Measurements from ENCODE around the gene ADAMTS19.

ADAMTS19 gene

DNA sequence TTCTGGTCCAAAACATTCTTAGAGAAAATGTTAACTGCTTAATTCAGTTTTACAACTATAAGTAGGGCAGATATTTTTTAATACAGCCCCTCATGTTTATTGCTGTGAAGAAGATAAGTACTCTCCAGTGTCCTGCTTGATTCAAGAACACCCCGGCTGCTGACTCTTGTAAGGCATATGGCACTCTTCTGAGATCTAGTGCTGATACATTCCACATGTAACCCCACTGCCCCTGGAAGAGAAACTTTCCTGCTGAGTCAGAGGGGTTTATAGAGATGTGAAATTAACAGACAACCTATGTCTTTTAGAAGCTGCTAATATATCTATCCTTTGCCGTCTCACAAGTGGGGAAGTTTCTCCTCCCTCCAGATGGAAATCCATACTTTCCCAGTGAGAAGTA, 286.8 kb downstream of the ADAMTS19 start:
- H3K79me2 ChIP-seq (ENCODE audit: insufficient read depth, low read length), result no peaks in the 10 kb centered on the region
- no peaks in the 10 kb centered on the region for H3K9me2 ChIP-seq (ENCODE audit: low read depth, low read length)
- H3K27me3 ChIP-seq (ENCODE audit: insufficient read depth, low read length), result no peaks in the 10 kb centered on the region
- H4K20me1 ChIP-seq (ENCODE audit: insufficient read depth, low read length), result no peaks in the 10 kb centered on the region
- H3F3A ChIP-seq (ENCODE audit: insufficient read depth, low read length), result no peaks in the 10 kb centered on the region
- no peaks in the 10 kb centered on the region for H3K36me3 ChIP-seq (ENCODE audit: insufficient read depth, low read length)
- no peaks in the 10 kb centered on the region for H3K9me3 ChIP-seq (ENCODE audit: low read length)
- TF ChIP-seq EZH2 (IDR thresholded peaks at IDR 0.05; ENCODE audit: borderline replicate concordance, low read length), result no peak
- TF ChIP-seq, protein P1, sequence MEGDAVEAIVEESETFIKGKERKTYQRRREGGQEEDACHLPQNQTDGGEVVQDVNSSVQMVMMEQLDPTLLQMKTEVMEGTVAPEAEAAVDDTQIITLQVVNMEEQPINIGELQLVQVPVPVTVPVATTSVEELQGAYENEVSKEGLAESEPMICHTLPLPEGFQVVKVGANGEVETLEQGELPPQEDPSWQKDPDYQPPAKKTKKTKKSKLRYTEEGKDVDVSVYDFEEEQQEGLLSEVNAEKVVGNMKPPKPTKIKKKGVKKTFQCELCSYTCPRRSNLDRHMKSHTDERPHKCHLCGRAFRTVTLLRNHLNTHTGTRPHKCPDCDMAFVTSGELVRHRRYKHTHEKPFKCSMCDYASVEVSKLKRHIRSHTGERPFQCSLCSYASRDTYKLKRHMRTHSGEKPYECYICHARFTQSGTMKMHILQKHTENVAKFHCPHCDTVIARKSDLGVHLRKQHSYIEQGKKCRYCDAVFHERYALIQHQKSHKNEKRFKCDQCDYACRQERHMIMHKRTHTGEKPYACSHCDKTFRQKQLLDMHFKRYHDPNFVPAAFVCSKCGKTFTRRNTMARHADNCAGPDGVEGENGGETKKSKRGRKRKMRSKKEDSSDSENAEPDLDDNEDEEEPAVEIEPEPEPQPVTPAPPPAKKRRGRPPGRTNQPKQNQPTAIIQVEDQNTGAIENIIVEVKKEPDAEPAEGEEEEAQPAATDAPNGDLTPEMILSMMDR (IDR thresholded peaks at IDR 0.05; ENCODE audit: low read length), result no peak
- H3K4me1 ChIP-seq (ENCODE audit: insufficient read depth, low read length, severe bottlenecking), result no peaks in the 10 kb centered on the region
- no peak overlapping the region for H3K9ac ChIP-seq (ENCODE audit: low read length)
- H3K4me2 ChIP-seq (ENCODE audit: low read length), result no peak overlapping the region
- H3K4me3 ChIP-seq (ENCODE audit: low read depth, low read length, poor library complexity, severe bottlenecking), result no peak overlapping the region
- no peak overlapping the region for H3K27ac ChIP-seq (ENCODE audit: low read depth, low read length, poor library complexity, severe bottlenecking)
- no peak overlapping the region for H2AFZ ChIP-seq (ENCODE audit: low read length)

DNA sequence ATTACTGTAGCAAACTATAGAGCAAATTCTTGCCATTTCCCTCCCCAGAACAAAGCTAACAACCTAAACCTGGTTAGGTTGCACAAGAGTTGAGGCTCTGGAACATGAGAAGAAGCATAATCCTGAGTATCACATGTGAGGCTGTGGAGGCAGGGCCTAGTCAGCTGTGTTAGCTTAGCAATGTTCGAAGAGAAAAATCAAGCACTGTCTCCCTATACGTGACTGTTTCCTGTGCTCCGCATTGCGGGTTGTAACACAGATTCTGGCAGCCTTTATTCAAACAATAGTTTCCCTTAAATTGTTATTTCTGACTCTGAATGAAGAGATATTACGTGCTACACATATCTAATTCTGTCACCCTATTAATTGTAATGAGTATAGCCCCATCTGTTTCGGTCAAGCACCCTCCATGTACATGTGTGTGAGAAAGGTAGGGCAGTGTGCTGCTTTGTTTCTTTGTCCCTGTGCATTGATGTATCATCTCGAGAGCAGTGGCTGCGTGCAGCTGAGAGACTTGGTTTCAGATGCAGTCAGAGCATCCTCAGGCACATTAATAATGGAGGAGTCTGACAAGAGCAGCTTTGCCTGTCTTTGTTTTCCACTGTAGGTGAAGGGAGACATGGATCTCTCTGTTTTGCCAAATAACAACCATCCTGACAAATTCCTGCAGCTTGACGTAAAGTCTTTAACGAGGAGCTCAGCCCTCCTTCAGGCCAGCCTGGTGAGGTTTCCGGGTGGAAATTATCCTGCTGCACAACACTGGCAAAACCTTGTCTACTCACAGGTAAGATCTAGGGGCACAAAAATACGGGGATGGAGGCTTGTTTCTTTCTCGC, 287.7 kb downstream of the ADAMTS19 start, which contains the start of gene MINAR2:
Gene MINAR2 (plus strand): TSS at position 523 of the 836 bp plus-strand sequence. CDS start 97 bp downstream, at position 620.
- Histone ChIP-seq H3K36me3 (ENCODE audit: insufficient read depth, low read length) (no peaks in the 10 kb centered on the region), H2AFZ (ENCODE audit: low read length) (no peak within 1 kb of the TSS), H3K9me3 (ENCODE audit: low read length) (no peaks in the 10 kb centered on the region), H4K20me1 (ENCODE audit: insufficient read depth, low read length) (no peaks in the 10 kb centered on the region), H3F3A (ENCODE audit: insufficient read depth, low read length) (no peaks in the 10 kb centered on the region), H3K27ac (ENCODE audit: low read depth, low read length, poor library complexity, severe bottlenecking) (no peak within 1 kb of the TSS), H3K4me2 (ENCODE audit: low read length) (no peak within 1 kb of the TSS), H3K9ac (ENCODE audit: low read length) (no peak within 1 kb of the TSS), H3K79me2 (ENCODE audit: insufficient read depth, low read length) (no peaks in the 10 kb centered on the region), H3K27me3 (ENCODE audit: insufficient read depth, low read length) (no peaks in the 10 kb centered on the region), H3K4me1 (ENCODE audit: insufficient read depth, low read length, severe bottlenecking) (no peaks in the 10 kb centered on the region), H3K9me2 (ENCODE audit: low read depth, low read length) (no peaks in the 10 kb centered on the region), H3K4me3 (ENCODE audit: low read depth, low read length, poor library complexity, severe bottlenecking) (no peak within 1 kb of the TSS)
- TF ChIP-seq, protein P1 (IDR thresholded peaks at IDR 0.05; ENCODE audit: low read length), result no peak
- no peak for TF ChIP-seq EZH2 (IDR thresholded peaks at IDR 0.05; ENCODE audit: borderline replicate concordance, low read length)

DNA sequence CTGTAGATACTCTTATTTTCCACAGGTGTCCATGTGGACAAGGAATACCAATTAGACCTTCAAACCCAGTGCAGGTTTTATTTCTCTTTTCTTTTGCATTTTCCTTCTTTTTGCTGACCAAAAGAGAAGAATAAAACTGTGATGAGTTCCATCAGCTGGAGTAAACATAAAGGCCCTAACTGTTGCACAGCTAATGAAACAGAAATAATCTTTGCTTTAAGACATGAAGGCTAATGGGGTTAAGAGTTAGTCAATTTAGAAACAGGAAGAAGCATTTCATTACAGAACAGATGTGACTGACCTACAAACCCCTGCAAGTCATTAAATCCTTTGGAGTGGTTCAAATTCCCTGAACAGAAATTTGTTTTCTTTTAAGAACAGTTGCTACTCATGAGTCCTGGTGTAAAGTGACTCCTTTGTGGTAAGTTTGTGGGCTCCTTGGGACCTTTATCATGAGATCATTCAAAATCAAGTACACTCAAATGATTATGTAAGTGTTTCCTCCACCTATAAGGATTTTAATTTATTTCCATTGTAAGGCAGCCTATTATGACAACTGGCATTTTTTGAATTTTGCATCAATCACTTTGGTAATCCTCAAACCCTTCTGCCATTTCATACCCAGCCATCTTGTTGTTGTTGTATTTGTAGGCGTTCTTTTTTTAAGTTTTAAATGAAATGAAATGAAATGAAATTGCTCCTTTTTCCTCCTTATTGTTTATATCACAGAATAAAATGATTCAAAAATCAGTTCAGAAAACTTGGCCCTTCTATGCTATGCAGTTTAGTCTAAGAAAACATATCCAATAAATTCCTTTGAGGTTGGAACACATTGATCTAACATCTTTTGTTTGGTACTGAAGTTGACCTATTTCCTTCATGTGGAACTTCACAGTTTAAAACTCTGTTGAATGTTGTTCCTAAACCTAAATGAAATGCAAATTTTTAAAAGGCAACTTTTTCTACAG, 289.1 kb downstream of the ADAMTS19 start:
- Histone ChIP-seq H3K4me3 (ENCODE audit: low read depth, low read length, poor library complexity, severe bottlenecking) (no peak overlapping the region), H3K27me3 (ENCODE audit: insufficient read depth, low read length) (no peaks in the 10 kb centered on the region), H3K27ac (ENCODE audit: low read depth, low read length, poor library complexity, severe bottlenecking) (no peak overlapping the region), H3F3A (ENCODE audit: insufficient read depth, low read length) (no peaks in the 10 kb centered on the region), H3K9me3 (ENCODE audit: low read length) (no peaks in the 10 kb centered on the region), H2AFZ (ENCODE audit: low read length) (no peak overlapping the region), H3K4me2 (ENCODE audit: low read length) (no peak overlapping the region), H3K9ac (ENCODE audit: low read length) (no peak overlapping the region), H3K9me2 (ENCODE audit: low read depth, low read length) (no peaks in the 10 kb centered on the region), H3K36me3 (ENCODE audit: insufficient read depth, low read length) (no peaks in the 10 kb centered on the region), H3K79me2 (ENCODE audit: insufficient read depth, low read length) (no peaks in the 10 kb centered on the region), H3K4me1 (ENCODE audit: insufficient read depth, low read length, severe bottlenecking) (no peaks in the 10 kb centered on the region), H4K20me1 (ENCODE audit: insufficient read depth, low read length) (no peaks in the 10 kb centered on the region)
- TF ChIP-seq, protein P1 (IDR thresholded peaks at IDR 0.05; ENCODE audit: low read length), result no peak
- TF ChIP-seq EZH2 (IDR thresholded peaks at IDR 0.05; ENCODE audit: borderline replicate concordance, low read length), result no peak

All from OCI-LY1 (cell line).